ENCODE data around the gene F2. TPM values are rescaled to one million over a fixed set of nuclear protein-coding genes. Genes with fewer than 3 reads are reported as not detected.

F2 gene
- total RNA-seq, 4 donors from 2014 or later = 0.19 TPM; not detected in 3

- H3K9me3 ChIP-seq = no peaks in the 10 kb centered on the region
- 79 to 83% methylated on average over 2 to 7 of the region's 26 CpGs for whole genome bisulfite sequencing, 2 donors
- DNase-seq = no peak
- intact Hi-C loops (cut with DNase I) = no loop called here
- peaks cover 45 to 83% (median 52%) of the 10 kb centered on the region in 3 donors for H3K36me3 ChIP-seq
- no peak overlapping the region for H3K4me3 ChIP-seq
- peaks cover 29 to 44% (median 32%) of the 10 kb centered on the region in 3 donors for H3K4me1 ChIP-seq
- H3K27ac ChIP-seq = no peak overlapping the region
- no peak for TF ChIP-seq CTCF (IDR thresholded peaks at IDR 0.05)
- no peaks in the 10 kb centered on the region for H3K27me3 ChIP-seq
Measured at GRCh38 chr11:46679241-46680163, 39.5 kb upstream of the F2 start.

DNA sequence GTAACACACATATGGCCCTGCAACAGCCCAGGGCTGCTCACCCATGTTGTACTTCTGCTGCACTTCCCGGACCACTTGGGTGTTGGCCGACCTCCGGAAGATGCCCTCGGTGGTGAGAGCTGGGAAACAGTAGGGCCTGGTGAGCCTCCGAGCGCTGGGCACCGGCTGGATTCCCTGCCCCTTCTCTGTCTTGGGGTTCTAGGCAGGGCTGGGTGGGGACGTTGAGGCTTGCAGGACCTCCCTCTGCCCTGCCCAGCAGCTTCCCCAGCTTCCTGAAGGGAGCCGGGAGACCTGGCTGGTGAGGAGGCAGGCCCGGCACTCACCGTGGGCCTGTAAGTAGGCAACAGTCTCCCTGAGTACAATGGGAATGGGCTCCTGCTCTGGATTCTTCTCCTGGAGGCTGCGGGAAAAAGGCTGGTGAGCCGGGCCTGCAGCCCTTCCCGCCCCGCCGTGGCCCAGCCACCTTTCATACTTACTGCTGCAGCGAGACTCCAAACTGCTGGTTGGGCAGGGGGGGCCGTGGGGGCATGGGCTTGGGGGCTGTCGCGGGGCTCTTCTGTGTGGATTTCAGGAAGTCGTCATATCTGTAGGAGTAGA is 38.8 kb upstream of the F2 start:
- Histone ChIP-seq H3K36me3 (peaks cover 45 to 89% (median 52%) of the 10 kb centered on the region in 3 donors), H3K27me3 (no peaks in the 10 kb centered on the region), H3K4me1 (peaks cover 22 to 44% (median 24%) of the 10 kb centered on the region in 3 donors), H3K27ac (no peak overlapping the region), H3K9me3 (no peaks in the 10 kb centered on the region), H3K4me3 (no peak overlapping the region)
- TF ChIP-seq POLR2A (IDR thresholded peaks at IDR 0.05) (no peak), CTCF (IDR thresholded peaks at IDR 0.05) (no peak)
- no peak for DNase-seq
- 85 to 91% methylated on average over 6 to 12 of the region's 21 CpGs for WGBS, 2 donors
- intact Hi-C loops (cut with DNase I) = no loop called here

DNA sequence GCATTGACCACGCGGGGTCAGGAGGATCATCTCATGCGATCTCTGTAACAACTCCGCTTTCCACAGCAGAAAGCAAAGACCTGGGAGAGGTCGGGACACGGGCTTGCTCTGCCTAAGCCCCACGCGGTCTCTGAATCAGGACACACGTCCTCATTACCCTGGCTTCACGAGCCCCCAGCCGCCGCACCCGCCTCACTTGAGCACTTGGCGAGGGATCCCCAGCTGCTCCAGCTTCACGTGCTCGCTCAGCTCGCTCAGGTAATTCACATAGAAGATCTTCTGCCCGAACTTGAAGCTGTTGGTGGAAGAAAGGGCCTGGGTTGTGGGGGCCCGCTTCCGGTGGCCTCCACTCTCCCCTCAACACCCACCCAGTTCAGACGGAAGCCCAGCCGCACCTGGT is 38.2 kb upstream of the F2 start:
- Histone ChIP-seq H3K36me3 (peaks cover 45 to 94% (median 52%) of the 10 kb centered on the region in 3 donors), H3K4me1 (peaks cover 16 to 44% (median 19%) of the 10 kb centered on the region in 3 donors), H3K4me3 (no peak overlapping the region), H3K27ac (no peak overlapping the region), H3K27me3 (no peaks in the 10 kb centered on the region), H3K9me3 (no peaks in the 10 kb centered on the region)
- DNase-seq = no peak
- 93 to 96% methylated on average over 14 to 17 of the region's 22 CpGs for WGBS, 2 donors
- TF ChIP-seq CTCF (IDR thresholded peaks at IDR 0.05) (no peak), POLR2A (IDR thresholded peaks at IDR 0.05) (no peak)
- intact Hi-C loops (cut with DNase I) = no loop called here

DNA sequence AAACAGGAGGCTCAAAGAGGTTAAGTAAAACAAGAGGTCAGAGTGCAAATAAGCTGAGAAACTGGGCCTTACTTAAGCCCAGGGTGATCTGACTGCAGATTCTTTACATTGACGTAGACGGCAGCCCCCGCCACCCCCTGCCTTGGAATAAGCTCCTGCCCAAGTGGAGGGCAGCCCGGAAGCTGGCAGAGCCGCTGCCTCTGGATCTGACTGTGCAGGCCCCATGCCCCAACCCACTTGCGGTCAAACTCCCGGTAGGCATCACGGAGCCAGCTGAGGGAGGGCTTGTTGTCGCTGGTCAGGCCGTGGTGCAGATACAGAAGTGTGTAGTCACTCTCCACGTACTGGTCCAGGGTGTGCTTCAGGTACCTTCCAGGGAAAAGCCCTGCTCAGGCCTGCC is 37.2 kb upstream of the F2 start:
- intact Hi-C loops (cut with DNase I) = no loop called here

More for the DNA sequence above, 37.2 kb upstream of the F2 start:
- H3K9me3 ChIP-seq = no peaks in the 10 kb centered on the region
- no peaks in the 10 kb centered on the region for H3K27me3 ChIP-seq
- 90 to 96% methylated on average over 4 to 8 of the region's 11 CpGs for WGBS, 2 donors
- H3K27ac ChIP-seq = no peak overlapping the region
- H3K4me3 ChIP-seq = no peak overlapping the region
- no peak for DNase-seq
- H3K36me3 ChIP-seq = peaks cover 45 to 97% (median 52%) of the 10 kb centered on the region in 3 donors
- peaks cover 13 to 44% (median 18%) of the 10 kb centered on the region in 3 donors for H3K4me1 ChIP-seq
- TF ChIP-seq POLR2A (IDR thresholded peaks at IDR 0.05) (no peak), CTCF (IDR thresholded peaks at IDR 0.05) (no peak)

Data from esophagus squamous epithelium (tissue), 5 donors.